Activated T-cell treated with anti-CD3 and anti-CD28 coated beads, Interleukin-2, amount 50 U/mL, for 24 hours (primary cell): Measurements from ENCODE around the gene VPS37B.

Source experiments
- DNase-seq: peaks from one replicate; pipeline ENCODE4 v3.0.0-alpha.2; 2020
- H3K27ac Mint-ChIP-seq: 2 replicates; pipeline ENCODE4 v1.8.0; 2020; ENCODE audit warnings: mild to moderate bottlenecking, mixed read lengths
- H3K27me3 Mint-ChIP-seq: 2 replicates; pipeline ENCODE4 v1.8.0; 2020; ENCODE audit warnings: mixed read lengths
- H3K36me3 Mint-ChIP-seq: 2 replicates; pipeline ENCODE4 v1.8.0; 2020; ENCODE audit warnings: low read depth, mixed read lengths
- H3K4me1 Mint-ChIP-seq: 2 replicates; pipeline ENCODE4 v1.8.0; 2020; ENCODE audit warnings: low read depth, mixed read lengths
- H3K4me3 Mint-ChIP-seq: 2 replicates; pipeline ENCODE4 v1.8.0; 2020; ENCODE audit warnings: mild to moderate bottlenecking, moderate library complexity, mixed read lengths
- H3K9me3 Mint-ChIP-seq: 2 replicates; pipeline ENCODE4 v1.8.0; 2020; ENCODE audit warnings: mixed read lengths

VPS37B gene

GRCh38 chr12:122859303-122860039 lies 36.5 kb downstream of the VPS37B start:
- Mint-ChIP-seq H3K9me3 (no peaks in the 10 kb centered on the region), H3K36me3 (peaks cover 64% of the 10 kb centered on the region), H3K27me3 (no peaks in the 10 kb centered on the region), H3K4me1 (no peaks in the 10 kb centered on the region), H3K4me3 (no peak overlapping the region), H3K27ac (no peak overlapping the region)
- no peak for DNase-seq

- DNase-seq: no peak
- Mint-ChIP-seq H3K9me3 (no peaks in the 10 kb centered on the region), H3K4me1 (no peaks in the 10 kb centered on the region), H3K4me3 (no peak overlapping the region), H3K36me3 (peaks cover 64% of the 10 kb centered on the region), H3K27me3 (no peaks in the 10 kb centered on the region), H3K27ac (no peak overlapping the region)
Observed at GRCh38 chr12:122858591-122859302, 37.2 kb downstream of the VPS37B start.

- Mint-ChIP-seq H3K4me3 (no peak overlapping the region), H3K27ac (no peak overlapping the region), H3K4me1 (no peaks in the 10 kb centered on the region), H3K36me3 (peaks cover 61% of the 10 kb centered on the region), H3K9me3 (no peaks in the 10 kb centered on the region), H3K27me3 (no peaks in the 10 kb centered on the region)
- no peak for DNase-seq
Observed at GRCh38 chr12:122858171-122858570, 37.8 kb downstream of the VPS37B start.

- Mint-ChIP-seq H3K4me3 (no peak overlapping the region), H3K9me3 (no peaks in the 10 kb centered on the region), H3K36me3 (peaks cover 60% of the 10 kb centered on the region), H3K4me1 (no peaks in the 10 kb centered on the region), H3K27me3 (no peaks in the 10 kb centered on the region), H3K27ac (no peak overlapping the region)
- DNase-seq: no peak
Observed at GRCh38 chr12:122856999-122857671, 38.8 kb downstream of the VPS37B start.

- Mint-ChIP-seq H3K9me3 (no peaks in the 10 kb centered on the region), H3K27me3 (no peaks in the 10 kb centered on the region), H3K4me3 (no peak overlapping the region), H3K36me3 (peaks cover 59% of the 10 kb centered on the region), H3K27ac (no peak overlapping the region), H3K4me1 (no peaks in the 10 kb centered on the region)
- DNase-seq: no peak
Observed at GRCh38 chr12:122855928-122856831, 39.7 kb downstream of the VPS37B start.

GRCh38 chr12:122855071-122855829 lies 40.7 kb downstream of the VPS37B start:
- no peaks in the 10 kb centered on the region for H3K27me3 Mint-ChIP-seq
- no peaks in the 10 kb centered on the region for H3K9me3 Mint-ChIP-seq
- no peak overlapping the region for H3K27ac Mint-ChIP-seq
- no peak overlapping the region for H3K4me3 Mint-ChIP-seq
- H3K4me1 Mint-ChIP-seq: no peaks in the 10 kb centered on the region
- peaks cover 55% of the 10 kb centered on the region for H3K36me3 Mint-ChIP-seq
- DNase-seq: no peak

- no peak for DNase-seq
- H3K4me3 Mint-ChIP-seq: no peak overlapping the region
- no peaks in the 10 kb centered on the region for H3K4me1 Mint-ChIP-seq
- H3K9me3 Mint-ChIP-seq: no peaks in the 10 kb centered on the region
- H3K27me3 Mint-ChIP-seq: no peaks in the 10 kb centered on the region
- H3K36me3 Mint-ChIP-seq: peaks cover 52% of the 10 kb centered on the region
- H3K27ac Mint-ChIP-seq: no peak overlapping the region
Observed at GRCh38 chr12:122854554-122854953, 41.4 kb downstream of the VPS37B start.

- DNase-seq: no peak
- H3K9me3 Mint-ChIP-seq: no peaks in the 10 kb centered on the region
- no peaks in the 10 kb centered on the region for H3K4me1 Mint-ChIP-seq
- no peaks in the 10 kb centered on the region for H3K27me3 Mint-ChIP-seq
- H3K27ac Mint-ChIP-seq: peak overlapping the region; percentile 59
- H3K36me3 Mint-ChIP-seq: peaks cover 49% of the 10 kb centered on the region
- H3K4me3 Mint-ChIP-seq: no peak overlapping the region
Observed at GRCh38 chr12:122853582-122854245, 42.2 kb downstream of the VPS37B start.

GRCh38 chr12:122852336-122853275 lies 43.3 kb downstream of the VPS37B start:
- Mint-ChIP-seq H3K36me3 (peaks cover 48% of the 10 kb centered on the region), H3K27me3 (no peaks in the 10 kb centered on the region), H3K27ac (no peak overlapping the region), H3K4me1 (no peaks in the 10 kb centered on the region), H3K4me3 (no peak overlapping the region), H3K9me3 (no peaks in the 10 kb centered on the region)
- no peak for DNase-seq

- no peak for DNase-seq
- peaks cover 43% of the 10 kb centered on the region for H3K36me3 Mint-ChIP-seq
- no peaks in the 10 kb centered on the region for H3K27me3 Mint-ChIP-seq
- H3K27ac Mint-ChIP-seq: no peak overlapping the region
- H3K4me1 Mint-ChIP-seq: no peaks in the 10 kb centered on the region
- no peak overlapping the region for H3K4me3 Mint-ChIP-seq
- no peaks in the 10 kb centered on the region for H3K9me3 Mint-ChIP-seq
Observed at GRCh38 chr12:122851820-122852219, 44.1 kb downstream of the VPS37B start.

- DNase-seq: no peak
- Mint-ChIP-seq H3K36me3 (peaks cover 36% of the 10 kb centered on the region), H3K9me3 (no peaks in the 10 kb centered on the region), H3K4me1 (no peaks in the 10 kb centered on the region), H3K27ac (no peak overlapping the region), H3K4me3 (no peak overlapping the region), H3K27me3 (no peaks in the 10 kb centered on the region)
Observed at GRCh38 chr12:122850695-122851350, 45.1 kb downstream of the VPS37B start.

GRCh38 chr12:122850048-122850445 lies 45.9 kb downstream of the VPS37B start:
- Mint-ChIP-seq H3K4me1 (no peaks in the 10 kb centered on the region), H3K9me3 (no peaks in the 10 kb centered on the region), H3K4me3 (no peak overlapping the region), H3K27me3 (no peaks in the 10 kb centered on the region), H3K27ac (no peak overlapping the region), H3K36me3 (peaks cover 32% of the 10 kb centered on the region)
- DNase-seq: no peak
